HUDEP-2 (cell line): ENCODE results near the gene ZNF831.

Experiments
- DNase-seq, 76 experiments: peaks; one replicate each; lab custom pipeline; 2025; ENCODE audit not compliant: unreplicated experiment in 76 of 76; lab: John Stamatoyannopoulos, UW

The ZNF831 gene

GRCh38 chr20:59207742-59208357 lies 44.2 kb downstream of the ZNF831 start:
- DNase-seq, result peak in 51 of 76 experiments; percentile 2 to 64 (median 31)

GRCh38 chr20:59210186-59210585 lies 46.6 kb downstream of the ZNF831 start:
- no peak for DNase-seq

- no peak for DNase-seq
Observed at GRCh38 chr20:59211208-59211765, 47.7 kb downstream of the ZNF831 start.

- DNase-seq, result no peak
Observed at GRCh38 chr20:59214073-59214472, 50.5 kb downstream of the ZNF831 start.

DNA sequence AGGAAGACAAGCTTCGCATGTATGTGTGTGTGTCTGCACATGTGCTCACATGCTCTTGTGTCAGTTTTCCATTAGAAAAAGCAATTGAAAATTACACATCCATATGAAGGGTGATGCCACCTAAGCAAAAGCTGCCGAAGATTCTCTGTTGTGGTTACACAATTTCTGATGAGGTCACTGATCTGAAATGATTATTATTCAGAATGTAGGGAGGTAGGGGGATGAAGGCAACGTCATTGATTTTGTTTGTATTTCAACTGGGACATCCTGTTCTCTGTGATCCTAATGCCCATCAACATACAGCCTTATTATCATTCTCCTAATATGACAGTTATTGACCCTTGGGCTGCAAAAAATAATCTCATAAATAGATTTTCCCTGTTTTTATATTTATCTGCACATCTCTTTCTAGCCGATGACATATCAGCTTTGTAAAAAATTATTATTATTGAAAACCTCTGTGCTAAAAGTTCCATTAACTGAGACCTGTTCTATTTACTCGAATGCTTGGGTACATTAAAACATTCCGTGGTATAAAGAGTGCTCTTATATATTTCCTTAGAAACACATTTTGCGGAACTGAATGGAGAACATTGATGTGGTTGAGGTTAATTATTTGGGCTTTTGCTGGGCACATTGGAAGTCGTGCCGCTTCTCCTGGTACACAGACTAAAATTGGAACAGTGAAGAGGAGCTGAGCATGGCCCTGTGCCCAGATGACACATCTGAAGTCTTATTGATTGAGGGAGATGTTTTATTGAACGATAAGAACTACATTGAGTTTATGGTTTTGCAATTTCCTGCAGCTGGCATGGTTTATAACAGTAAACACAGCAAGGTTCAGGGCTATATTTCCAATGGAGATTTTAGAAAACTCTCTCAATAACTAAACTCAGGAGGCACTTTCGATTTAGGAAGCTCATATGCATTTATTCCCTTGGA lies 51.3 kb downstream of the ZNF831 start:
- DNase-seq, result no peak

- no peak for DNase-seq
Observed at GRCh38 chr20:59217173-59217572, 53.6 kb downstream of the ZNF831 start.

DNA sequence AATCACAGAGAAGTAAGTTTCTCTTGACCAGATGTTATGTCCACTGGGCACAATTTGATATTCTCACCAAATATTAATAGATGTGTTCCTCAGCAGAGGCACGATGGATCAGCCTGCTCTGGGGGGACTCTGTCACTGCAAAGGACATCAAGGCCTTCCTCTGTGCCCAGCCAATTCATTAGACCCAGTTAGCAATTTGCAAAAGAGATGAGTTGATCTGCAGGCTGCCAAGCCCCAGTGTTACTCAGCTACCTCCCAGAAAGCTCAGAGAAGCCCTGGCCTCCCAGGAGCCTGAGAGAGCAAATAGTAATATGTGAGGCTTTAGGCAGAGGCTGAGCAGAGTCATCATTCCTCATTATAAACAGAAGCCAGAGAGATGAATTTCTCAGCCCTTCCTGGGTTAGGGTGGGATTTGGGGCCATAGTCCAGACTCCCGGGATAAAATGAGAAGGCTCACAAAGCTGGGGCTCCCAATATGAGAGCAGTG lies 54.2 kb downstream of the ZNF831 start:
- no peak for DNase-seq

GRCh38 chr20:59219211-59219610 lies 55.6 kb downstream of the ZNF831 start:
- DNase-seq, result no peak

- DNase-seq, result no peak
Observed at GRCh38 chr20:59220161-59220560, 56.5 kb downstream of the ZNF831 start.

DNA sequence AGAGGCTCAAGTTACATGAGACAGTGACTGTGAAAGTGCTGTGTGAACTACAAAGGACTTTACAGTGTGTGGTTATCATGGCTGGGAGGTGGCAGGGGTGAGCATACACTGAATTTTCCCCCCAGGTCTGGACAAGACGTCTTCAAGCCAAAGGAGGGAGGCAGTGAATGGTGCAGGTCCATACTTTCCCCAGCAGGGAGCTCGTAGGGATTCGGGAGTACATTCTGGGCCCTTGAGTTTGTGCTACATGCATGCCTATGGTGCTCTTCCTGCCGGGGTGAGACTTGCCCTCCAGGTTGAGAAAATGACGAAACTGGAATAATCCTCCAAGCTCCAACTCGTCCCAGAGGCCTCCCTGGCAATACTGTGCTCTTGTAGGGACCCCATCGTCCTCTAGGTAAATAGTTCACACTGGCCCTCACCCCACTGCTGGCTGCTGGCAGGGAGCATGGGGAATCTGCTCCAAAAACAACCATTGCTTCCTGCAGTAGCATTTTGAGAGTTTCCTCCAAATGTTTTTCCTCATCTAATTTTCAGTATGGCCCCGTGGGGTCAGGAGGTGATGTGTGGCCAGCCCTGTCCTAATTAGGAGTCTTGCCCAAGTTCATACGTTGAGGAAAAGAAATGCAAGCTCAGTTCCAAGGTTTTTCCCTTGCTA lies 57.6 kb downstream of the ZNF831 start:
- no peak for DNase-seq

DNA sequence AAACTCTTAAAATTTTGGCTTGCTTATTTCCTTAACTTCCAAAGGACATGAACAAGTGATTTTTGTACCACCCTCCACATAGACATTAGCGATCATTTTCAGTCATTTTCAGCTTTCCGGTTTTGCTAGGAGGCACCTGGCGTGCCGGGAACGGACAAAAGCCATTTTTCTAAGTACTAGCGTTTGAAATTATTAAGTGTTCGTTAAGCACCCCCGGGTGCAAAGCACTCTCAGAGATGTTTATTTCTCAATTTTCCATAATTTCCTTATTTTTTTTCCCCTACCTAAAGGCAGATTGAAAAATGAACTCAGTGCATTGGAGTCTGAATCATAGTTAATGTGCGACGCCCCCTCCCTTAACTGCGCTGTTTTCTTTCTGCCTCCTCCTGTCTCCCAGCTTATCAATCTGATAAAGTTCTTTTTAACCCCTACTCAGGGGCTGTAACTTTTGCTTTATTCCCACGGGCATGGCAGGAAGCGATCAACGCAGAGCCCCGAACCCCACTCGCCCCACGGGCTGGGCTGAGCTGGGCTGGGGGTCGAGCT lies 58.2 kb downstream of the ZNF831 start:
- DNase-seq, result no peak

DNA sequence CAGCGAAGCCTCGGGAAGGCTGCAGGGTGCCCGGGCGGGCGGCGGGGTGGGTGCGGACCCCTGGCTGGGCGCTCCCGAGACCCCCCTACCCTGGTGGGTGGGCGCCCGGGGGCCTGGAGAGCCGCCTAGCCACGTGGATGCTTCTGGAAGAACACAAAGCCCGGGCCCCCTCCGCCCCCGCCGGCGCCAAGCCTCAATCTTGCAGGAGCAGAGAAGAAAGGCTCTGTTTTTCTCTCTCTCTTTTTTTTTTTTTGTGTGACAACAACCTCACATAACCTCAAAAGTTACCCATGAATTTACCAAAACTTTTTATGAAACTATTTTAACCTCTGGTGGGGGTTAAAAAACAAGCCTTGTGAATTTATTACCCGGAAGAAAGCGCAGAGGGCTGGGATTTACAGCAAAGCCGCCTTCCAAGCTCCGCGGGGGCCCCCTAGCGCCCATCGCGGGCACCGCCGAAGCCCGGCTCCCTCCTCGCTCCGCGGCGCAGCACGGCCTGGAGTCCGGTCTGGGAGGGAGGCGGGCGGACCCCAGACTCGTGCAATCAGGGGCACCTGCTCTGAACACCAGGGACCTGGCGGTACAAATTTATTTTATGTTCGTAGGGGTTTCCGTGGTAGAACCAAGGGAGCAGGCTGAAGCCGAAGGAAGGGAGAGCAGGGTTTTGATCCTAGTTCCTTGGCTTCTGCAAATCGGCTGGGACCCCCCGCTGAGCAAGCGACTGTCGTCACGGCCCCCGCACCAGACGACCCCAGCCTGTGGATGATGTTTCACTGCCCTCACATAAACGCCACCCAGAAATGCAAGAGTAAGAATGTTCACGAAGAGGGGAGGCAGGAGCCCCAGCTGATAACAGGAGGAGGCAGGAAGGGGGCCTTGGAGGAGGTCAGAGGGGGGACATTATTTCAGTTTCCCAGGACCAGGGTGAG lies 58.9 kb downstream of the ZNF831 start:
- peak in 44 of 76 experiments; percentile 1 to 59 (median 32) for DNase-seq

GRCh38 chr20:59223182-59223601 lies 59.6 kb downstream of the ZNF831 start:
- no peak for DNase-seq

DNA sequence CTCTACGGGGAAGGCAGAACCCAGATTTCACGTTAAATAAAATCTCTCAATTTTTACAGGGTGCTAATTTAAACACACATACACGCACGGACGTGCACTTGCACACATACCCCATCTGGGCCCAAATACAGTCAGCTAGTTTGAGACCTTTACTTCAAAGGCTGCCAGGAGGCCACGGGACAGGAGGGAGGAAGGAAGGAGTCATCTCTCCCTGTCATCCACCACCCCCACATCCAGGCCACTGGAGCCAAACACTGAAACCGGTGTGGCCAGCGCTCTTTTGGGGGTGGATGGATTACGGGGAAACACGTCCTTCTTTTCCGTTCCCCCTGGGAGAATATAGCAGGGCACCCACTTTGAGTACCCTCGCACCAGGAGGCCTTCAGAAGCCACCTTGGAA lies 60.1 kb downstream of the ZNF831 start:
- no peak for DNase-seq

GRCh38 chr20:59224236-59224635 lies 60.6 kb downstream of the ZNF831 start:
- no peak for DNase-seq

GRCh38 chr20:59230385-59230784 lies 66.8 kb downstream of the ZNF831 start:
- no peak for DNase-seq

- no peak for DNase-seq
Observed at GRCh38 chr20:59231124-59231804, 67.6 kb downstream of the ZNF831 start.

GRCh38 chr20:59232618-59233017 lies 69.0 kb downstream of the ZNF831 start:
- no peak for DNase-seq

GRCh38 chr20:59235226-59235625 lies 71.6 kb downstream of the ZNF831 start:
- DNase-seq, result no peak
